NT2/D1 (cell line): Measurements from ENCODE around the gene CCT8L2.
"Not testable (repeated sequence)": the region's sequence is repeated elsewhere in the genome, so short reads cannot be mapped to it uniquely, and the experiment has no call there.

Source experiments
- DNase-seq: peaks from one replicate; pipeline ENCODE4 v3.0.0-alpha.2; 2011; ENCODE audit warnings: low read depth, low spot score
- H3K27me3 ChIP-seq: 2 replicates; pipeline ENCODE4 v1.6.0; 2011; ENCODE audit warnings: mild to moderate bottlenecking; ENCODE audit not compliant: insufficient read length, insufficient read depth
- H3K36me3 ChIP-seq: 2 replicates; pipeline ENCODE4 v1.6.1; 2011; ENCODE audit warnings: mild to moderate bottlenecking, low read length, mixed read lengths; ENCODE audit not compliant: insufficient read depth, insufficient read length
- H3K4me1 ChIP-seq: 2 replicates; pipeline ENCODE4 v1.5.1; 2011; ENCODE audit not compliant: insufficient read depth, insufficient read length
- H3K4me3 ChIP-seq: 2 replicates; pipeline ENCODE4 v1.5.1; 2011; ENCODE audit warnings: low read depth; ENCODE audit not compliant: insufficient read length
- H3K9ac ChIP-seq: 2 replicates; pipeline ENCODE4 v1.6.0; 2011; ENCODE audit warnings: low read depth; ENCODE audit not compliant: insufficient read length
- H3K9me3 ChIP-seq: 2 replicates; pipeline ENCODE4 v1.5.1; 2011; ENCODE audit warnings: mild to moderate bottlenecking, low read length; ENCODE audit not compliant: insufficient read depth
- SUZ12 ChIP-seq: IDR thresholded peaks from 2 replicates; pipeline ENCODE4 v1.6.1; 2011; ENCODE audit not compliant: insufficient read length, insufficient read depth; ENCODE audit errors: extremely low read depth
- YY1 ChIP-seq: IDR thresholded peaks from 2 replicates; pipeline ENCODE4 v1.6.1; 2011; ENCODE audit not compliant: insufficient read length, insufficient read depth
- ZNF274 ChIP-seq: IDR thresholded peaks from 2 replicates; pipeline ENCODE4 v1.6.1; 2011; ENCODE audit warnings: mild to moderate bottlenecking, low read depth, low read length

Gene CCT8L2

DNA sequence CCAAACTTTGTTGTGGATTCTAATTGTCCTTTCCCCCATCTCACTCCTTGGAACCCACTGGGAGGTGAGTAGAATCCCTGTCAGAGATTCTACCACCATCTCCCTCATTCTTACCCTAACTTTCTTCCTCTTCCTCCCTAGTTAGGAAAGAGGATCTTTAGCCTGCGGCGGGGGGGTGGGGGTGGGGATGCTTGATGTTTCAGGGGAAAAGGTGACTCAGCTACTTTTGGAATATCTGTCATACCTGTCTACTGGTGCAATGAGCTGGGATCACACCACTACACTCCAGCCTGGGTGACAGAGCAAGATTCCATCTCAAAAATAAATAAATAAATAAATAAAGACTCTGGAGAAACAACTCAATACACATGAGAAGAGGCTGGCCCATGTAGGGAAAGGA, 6.4 kb downstream of the CCT8L2 start:
- Histone ChIP-seq H3K4me1 (no peaks in the 10 kb centered on the region), H3K4me3 (no peak overlapping the region), H3K9me3 (no peaks in the 10 kb centered on the region), H3K27me3 (no peaks in the 10 kb centered on the region), H3K36me3 (no peaks in the 10 kb centered on the region), H3K9ac (no peak overlapping the region)
- TF ChIP-seq YY1 (no peak), SUZ12 (no peak), ZNF274 (no peak)
- DNase-seq: no peak

DNA sequence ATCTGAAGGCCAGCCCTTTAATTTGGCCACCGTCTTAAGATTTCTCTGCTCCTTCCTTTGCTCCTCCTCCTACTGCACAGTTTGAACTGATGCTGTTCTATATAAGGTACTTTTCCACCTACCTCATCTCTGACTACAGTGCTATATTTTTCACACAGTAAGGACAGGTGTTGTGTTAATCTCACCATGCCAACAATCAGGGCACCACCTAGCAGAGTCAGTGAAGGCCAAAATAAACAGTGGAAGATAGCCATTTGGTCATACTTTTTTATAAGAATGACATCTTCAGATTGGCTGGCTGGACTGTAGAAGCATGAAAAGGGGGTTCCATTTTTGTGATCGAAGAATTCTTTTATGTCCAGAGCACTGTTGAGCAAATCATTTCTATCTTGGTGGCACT, 11.7 kb downstream of the CCT8L2 start:
- H3K4me1 ChIP-seq, H3K9me3 ChIP-seq, DNase-seq, H3K36me3 ChIP-seq, H3K4me3 ChIP-seq, H3K9ac ChIP-seq, H3K27me3 ChIP-seq: not testable (repeated sequence)

DNA sequence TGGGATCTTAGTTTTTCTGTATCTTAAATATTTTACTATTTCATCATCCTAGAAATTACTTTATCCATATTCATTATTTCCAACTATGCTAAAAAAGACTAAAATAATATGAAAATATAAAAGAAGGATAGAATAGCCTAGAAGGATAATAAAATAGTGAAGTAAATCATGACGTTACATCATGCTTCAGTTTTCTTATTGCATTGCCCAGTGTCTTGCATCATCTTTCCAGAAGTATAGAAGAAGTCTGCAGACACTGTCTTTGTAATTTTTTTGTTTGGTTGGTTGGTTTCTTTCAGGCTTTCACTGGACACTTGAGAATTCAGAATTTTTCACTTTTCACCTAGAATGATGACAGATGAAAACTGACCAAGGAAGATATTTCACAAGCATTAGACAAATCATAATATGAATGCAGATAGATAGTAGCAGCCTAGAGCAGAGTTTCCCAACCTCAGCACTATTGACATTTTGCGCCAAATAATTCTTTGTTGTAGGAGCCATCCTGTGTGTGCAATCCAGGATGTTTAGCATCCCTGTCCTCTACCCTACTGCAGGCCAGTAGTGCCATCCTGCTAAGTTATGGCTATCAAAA, 23.3 kb downstream of the CCT8L2 start:
- not testable (repeated sequence) for H3K9ac ChIP-seq, H3K4me1 ChIP-seq, H3K4me3 ChIP-seq, H3K27me3 ChIP-seq, H3K9me3 ChIP-seq, DNase-seq, H3K36me3 ChIP-seq

GRCh38 chr22:16568425-16568758, 24.2 kb downstream of the CCT8L2 start:
- Histone ChIP-seq H3K27me3 (no peaks in the 10 kb centered on the region), H3K9me3 (no peaks in the 10 kb centered on the region), H3K9ac (no peak overlapping the region), H3K36me3 (no peaks in the 10 kb centered on the region), H3K4me1 (no peaks in the 10 kb centered on the region), H3K4me3 (no peak overlapping the region)
- DNase-seq: no peak
- no peak for TF ChIP-seq ZNF274
- TF ChIP-seq YY1: no peak
- no peak for TF ChIP-seq SUZ12

GRCh38 chr22:16567617-16568424, 24.8 kb downstream of the CCT8L2 start:
- not testable (repeated sequence) for H3K9ac ChIP-seq, H3K9me3 ChIP-seq, H3K4me3 ChIP-seq, H3K36me3 ChIP-seq, H3K27me3 ChIP-seq, DNase-seq, H3K4me1 ChIP-seq

GRCh38 chr22:16566421-16567151, 26.0 kb downstream of the CCT8L2 start:
- DNase-seq, H3K27me3 ChIP-seq, H3K4me3 ChIP-seq, H3K9ac ChIP-seq, H3K4me1 ChIP-seq, H3K9me3 ChIP-seq, H3K36me3 ChIP-seq: not testable (repeated sequence)

GRCh38 chr22:16565585-16566420, 26.8 kb downstream of the CCT8L2 start:
- not testable (repeated sequence) for H3K9me3 ChIP-seq, H3K36me3 ChIP-seq, H3K4me1 ChIP-seq, DNase-seq, H3K27me3 ChIP-seq, H3K4me3 ChIP-seq, H3K9ac ChIP-seq

- not testable (repeated sequence) for H3K36me3 ChIP-seq, H3K27me3 ChIP-seq, DNase-seq, H3K9ac ChIP-seq, H3K9me3 ChIP-seq, H3K4me3 ChIP-seq, H3K4me1 ChIP-seq
Observed at GRCh38 chr22:16564837-16565584, 27.6 kb downstream of the CCT8L2 start.
